ENCODE data around the gene WDR86.

GRCh38 chr7:151449990-151450389 is 40.2 kb upstream of the WDR86 start:
- no peak for TF ChIP-seq SUZ12 (IDR thresholded peaks at IDR 0.05)
- no peak for TF ChIP-seq BHLHE40 (IDR thresholded peaks at IDR 0.05; ENCODE audit: borderline replicate concordance)
- no peak for TF ChIP-seq ZNF384 (IDR thresholded peaks at IDR 0.05)
- no peak for TF ChIP-seq FOXK2 (IDR thresholded peaks at IDR 0.05)
- TF ChIP-seq LEF1 (IDR thresholded peaks at IDR 0.05; ENCODE audit: borderline replicate concordance), result no peak
- no peak for TF ChIP-seq NFRKB (IDR thresholded peaks at IDR 0.05)
- TF ChIP-seq SP1 (IDR thresholded peaks at IDR 0.05), result no peak

Data from HEK293T (cell line).